GM06990 (cell line): ENCODE data around the gene CSH2.

Experiments
- DNase-seq: peaks from one replicate; pipeline ENCODE4 v3.0.0-alpha.2; 2011; ENCODE audit not compliant: insufficient read length; ENCODE audit errors: extremely low read depth
- H3K27me3 ChIP-seq: replicated peaks from 2 replicates; pipeline ENCODE4 v1.6.0; 2011; ENCODE audit warnings: low read length; ENCODE audit not compliant: control insufficient read depth, insufficient read depth
- H3K36me3 ChIP-seq: 2 replicates; pipeline ENCODE4 v1.5.1; 2011; ENCODE audit warnings: low read length; ENCODE audit not compliant: control insufficient read depth, insufficient read depth
- H3K4me3 ChIP-seq: replicated peaks from 2 replicates; pipeline ENCODE4 v1.5.1; 2011; ENCODE audit warnings: low read depth, mild to moderate bottlenecking, control low read depth, low read length
- TF ChIP-seq, protein P1 (sequence below): IDR thresholded peaks from 2 replicates; pipeline ENCODE4 v1.5.1; 2011; ENCODE audit warnings: low read length, control low read depth, mild to moderate bottlenecking, inconsistent platforms; ENCODE audit not compliant: insufficient read depth, poor library complexity, severe bottlenecking

Gene CSH2

GRCh38 chr17:63853260-63853659 is 20.2 kb downstream of the CSH2 start:
- no peak for DNase-seq
- H3K27me3 ChIP-seq = no peaks in the 10 kb centered on the region; the same call in 1 of the 2 replicates

DNA sequence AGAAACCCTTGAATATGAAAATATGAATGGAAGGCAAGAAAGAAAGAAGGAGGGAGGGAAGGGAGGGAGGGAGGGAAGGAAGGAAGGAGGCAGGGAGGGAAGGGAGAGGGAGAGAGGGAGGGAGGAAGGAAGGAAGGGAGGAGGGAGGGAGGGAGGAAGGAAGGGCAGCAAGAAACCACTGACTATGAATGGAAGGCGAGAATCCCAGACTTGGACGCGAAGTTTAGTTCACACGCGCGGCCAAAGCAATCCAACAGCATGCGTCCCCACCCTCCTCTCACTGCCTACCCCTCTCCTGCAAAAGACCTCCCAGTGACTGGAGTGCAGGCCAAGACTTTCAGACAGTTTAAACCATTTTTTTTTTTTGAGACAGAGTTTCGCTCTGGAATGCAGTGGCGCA is 23.1 kb downstream of the CSH2 start:
- no peak for DNase-seq
- no peaks in the 10 kb centered on the region for H3K27me3 ChIP-seq
- no peak overlapping the region for H3K4me3 ChIP-seq
- TF ChIP-seq, protein P1, sequence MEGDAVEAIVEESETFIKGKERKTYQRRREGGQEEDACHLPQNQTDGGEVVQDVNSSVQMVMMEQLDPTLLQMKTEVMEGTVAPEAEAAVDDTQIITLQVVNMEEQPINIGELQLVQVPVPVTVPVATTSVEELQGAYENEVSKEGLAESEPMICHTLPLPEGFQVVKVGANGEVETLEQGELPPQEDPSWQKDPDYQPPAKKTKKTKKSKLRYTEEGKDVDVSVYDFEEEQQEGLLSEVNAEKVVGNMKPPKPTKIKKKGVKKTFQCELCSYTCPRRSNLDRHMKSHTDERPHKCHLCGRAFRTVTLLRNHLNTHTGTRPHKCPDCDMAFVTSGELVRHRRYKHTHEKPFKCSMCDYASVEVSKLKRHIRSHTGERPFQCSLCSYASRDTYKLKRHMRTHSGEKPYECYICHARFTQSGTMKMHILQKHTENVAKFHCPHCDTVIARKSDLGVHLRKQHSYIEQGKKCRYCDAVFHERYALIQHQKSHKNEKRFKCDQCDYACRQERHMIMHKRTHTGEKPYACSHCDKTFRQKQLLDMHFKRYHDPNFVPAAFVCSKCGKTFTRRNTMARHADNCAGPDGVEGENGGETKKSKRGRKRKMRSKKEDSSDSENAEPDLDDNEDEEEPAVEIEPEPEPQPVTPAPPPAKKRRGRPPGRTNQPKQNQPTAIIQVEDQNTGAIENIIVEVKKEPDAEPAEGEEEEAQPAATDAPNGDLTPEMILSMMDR = no peak
- H3K36me3 ChIP-seq = no peaks in the 10 kb centered on the region

More at GRCh38 chr17:63853260-63853659, 20.2 kb downstream of the CSH2 start:
- Histone ChIP-seq H3K4me3 (no peak overlapping the region), H3K36me3 (no peaks in the 10 kb centered on the region)
- TF ChIP-seq, protein P1 = no peak

GRCh38 chr17:63848834-63849689 is 24.4 kb downstream of the CSH2 start:
- H3K4me3 ChIP-seq = peak overlapping the region; percentile 41

DNA sequence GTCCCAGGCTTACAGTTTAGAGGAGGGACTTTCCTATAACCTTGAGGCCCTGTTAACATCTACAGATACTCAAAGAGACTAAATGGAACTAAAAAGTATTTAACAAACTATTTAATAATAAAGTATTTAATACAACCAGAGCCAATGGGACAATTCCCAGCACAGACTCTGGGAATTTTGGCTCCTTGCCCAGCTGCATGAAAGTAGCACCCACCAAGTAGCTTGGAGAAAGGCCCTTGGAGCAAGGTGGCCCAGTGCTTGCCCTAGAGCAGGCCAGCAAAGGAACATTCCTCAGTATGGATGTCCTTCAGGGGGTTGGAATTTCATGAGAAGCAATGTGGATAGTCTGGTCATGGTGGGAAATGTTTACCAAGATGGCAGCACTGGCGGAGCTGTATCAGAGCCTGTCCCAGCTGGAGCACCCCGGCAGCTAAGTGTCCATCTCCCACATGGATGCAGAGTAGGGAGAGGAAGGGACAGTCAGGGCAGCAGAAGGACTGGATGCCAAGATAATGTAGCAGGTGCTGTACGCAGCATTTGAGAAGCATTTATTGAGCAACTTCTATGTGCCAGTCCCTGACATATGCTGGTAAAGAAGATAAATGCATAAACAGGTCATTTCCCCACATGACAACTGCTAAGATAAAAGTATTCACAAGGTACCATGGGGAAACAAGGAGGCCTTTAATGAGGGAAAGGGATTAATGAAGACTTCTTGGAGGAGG is 25.8 kb downstream of the CSH2 start:
- TF ChIP-seq, protein P1 = no peak
- DNase-seq = no peak
- Histone ChIP-seq H3K4me3 (no peak overlapping the region), H3K36me3 (no peaks in the 10 kb centered on the region), H3K27me3 (no peaks in the 10 kb centered on the region)

More at GRCh38 chr17:63848834-63849689, 24.4 kb downstream of the CSH2 start:
- peak; percentile 93 for DNase-seq
- TF ChIP-seq, protein P1 = peak; percentile 73
- no peaks in the 10 kb centered on the region for H3K27me3 ChIP-seq
- no peaks in the 10 kb centered on the region for H3K36me3 ChIP-seq

GRCh38 chr17:63845509-63845908 is 28.0 kb downstream of the CSH2 start:
- Histone ChIP-seq H3K36me3 (no peaks in the 10 kb centered on the region), H3K4me3 (no peak overlapping the region), H3K27me3 (no peaks in the 10 kb centered on the region)
- TF ChIP-seq, protein P1 = no peak
- DNase-seq = no peak
